ENCODE results near the gene ISYNA1.

- TF ChIP-seq POLR2A (IDR thresholded peaks at IDR 0.05; ENCODE audit: low read length) (no peak), GATA1 (IDR thresholded peaks at IDR 0.05; ENCODE audit: low read depth, low read length) (no peak)
These were observed 53.2 kb downstream of the ISYNA1 start for GRCh38 chr19:18384775-18385174.

All from erythroblast (primary cell).